ENCODE measurements around the gene C2CD2.

C2CD2 gene

GRCh38 chr21:41850085-41850484, 103.7 kb downstream of the C2CD2 start:
- no peaks in the 10 kb centered on the region for H3K9me3 Mint-ChIP-seq
- H3K27me3 Mint-ChIP-seq (ENCODE audit: low read depth, poor library complexity): no peaks in the 10 kb centered on the region
- no peak overlapping the region for H3K4me3 Mint-ChIP-seq
- no peak for DNase-seq
- H3K27ac Mint-ChIP-seq: no peak overlapping the region
- H3K36me3 Mint-ChIP-seq (ENCODE audit: low read depth): peaks cover 40% of the 10 kb centered on the region
- TF ChIP-seq CTCF (IDR thresholded peaks at IDR 0.05): no peak
- H3K4me1 Mint-ChIP-seq: peaks cover 31% of the 10 kb centered on the region

- Mint-ChIP-seq H3K27ac (no peak overlapping the region), H3K4me3 (no peak overlapping the region), H3K4me1 (peaks cover 34% of the 10 kb centered on the region), H3K27me3 (ENCODE audit: low read depth, poor library complexity) (no peaks in the 10 kb centered on the region), H3K9me3 (no peaks in the 10 kb centered on the region), H3K36me3 (ENCODE audit: low read depth) (peaks cover 33% of the 10 kb centered on the region)
- DNase-seq: no peak
- no peak for TF ChIP-seq CTCF (IDR thresholded peaks at IDR 0.05)
Observed at GRCh38 chr21:41848958-41849580, 104.7 kb downstream of the C2CD2 start.

GRCh38 chr21:41848533-41848932, 105.3 kb downstream of the C2CD2 start:
- no peak for TF ChIP-seq CTCF (IDR thresholded peaks at IDR 0.05)
- H3K27ac Mint-ChIP-seq: no peak overlapping the region
- H3K36me3 Mint-ChIP-seq (ENCODE audit: low read depth): peaks cover 36% of the 10 kb centered on the region
- H3K27me3 Mint-ChIP-seq (ENCODE audit: low read depth, poor library complexity): no peaks in the 10 kb centered on the region
- H3K4me3 Mint-ChIP-seq: no peak overlapping the region
- no peaks in the 10 kb centered on the region for H3K9me3 Mint-ChIP-seq
- H3K4me1 Mint-ChIP-seq: peaks cover 39% of the 10 kb centered on the region
- DNase-seq: no peak

GRCh38 chr21:41847066-41847804, 106.6 kb downstream of the C2CD2 start:
- DNase-seq: no peak
- no peaks in the 10 kb centered on the region for H3K27me3 Mint-ChIP-seq (ENCODE audit: low read depth, poor library complexity)
- TF ChIP-seq CTCF (IDR thresholded peaks at IDR 0.05): no peak
- peaks cover 8% of the 10 kb centered on the region for H3K9me3 Mint-ChIP-seq
- no peak overlapping the region for H3K4me3 Mint-ChIP-seq
- H3K4me1 Mint-ChIP-seq: peaks cover 30% of the 10 kb centered on the region
- peaks cover 36% of the 10 kb centered on the region for H3K36me3 Mint-ChIP-seq (ENCODE audit: low read depth)
- peak overlapping the region; percentile 77 for H3K27ac Mint-ChIP-seq

- Mint-ChIP-seq H3K27ac (peak overlapping the region; percentile 77), H3K4me3 (no peak overlapping the region), H3K36me3 (ENCODE audit: low read depth) (peaks cover 43% of the 10 kb centered on the region), H3K9me3 (peaks cover 15% of the 10 kb centered on the region), H3K27me3 (ENCODE audit: low read depth, poor library complexity) (no peaks in the 10 kb centered on the region), H3K4me1 (peaks cover 30% of the 10 kb centered on the region)
- no peak for TF ChIP-seq CTCF (IDR thresholded peaks at IDR 0.05)
- no peak for DNase-seq
Observed at GRCh38 chr21:41846536-41846935, 107.3 kb downstream of the C2CD2 start.

GRCh38 chr21:41846033-41846317, 107.8 kb downstream of the C2CD2 start:
- no peak for TF ChIP-seq CTCF (IDR thresholded peaks at IDR 0.05)
- Mint-ChIP-seq H3K4me1 (peaks cover 30% of the 10 kb centered on the region), H3K4me3 (no peak overlapping the region), H3K27ac (peak overlapping the region; percentile 77), H3K27me3 (ENCODE audit: low read depth, poor library complexity) (no peaks in the 10 kb centered on the region), H3K9me3 (peaks cover 20% of the 10 kb centered on the region), H3K36me3 (ENCODE audit: low read depth) (peaks cover 43% of the 10 kb centered on the region)
- no peak for DNase-seq
